Panc1 (cell line): Measurements from ENCODE around the gene ADAM11. TPM values are rescaled to one million over a fixed set of nuclear protein-coding genes. Genes with fewer than 3 reads are reported as not detected.

ENCODE experiments used
- ATAC-seq: fragments of 200-7000 bp; cut with Tn5 transposase; 2 replicates; pipeline ENCODE4 v1.9.1; 2020; ENCODE audit warnings: mild to moderate bottlenecking, moderate library complexity
- BruUV-seq: library from RNA; stranded (reverse); fragments of 400-500 nt; replicated peaks from 2 replicates; lab custom pipeline; 2021; lab: Mats Ljungman, UMichigan
- CTCF ChIA-PET: fragments of 300-600 bp; sonication (Branson Sonifier 250); formaldehyde crosslinking; loops from one replicate; lab custom pipeline; 2022; ENCODE audit warnings: antibody characterized with exemption; lab: Charles Lee
- POLR2A ChIA-PET: fragments of 300-600 bp; sonication (Branson Sonifier 250); formaldehyde crosslinking; loops from one replicate; lab custom pipeline; 2022; ENCODE audit warnings: antibody characterized with exemption; lab: Charles Lee
- DNase-seq: peaks from one replicate; pipeline ENCODE4 v3.0.0-alpha.2; 2010; ENCODE audit warnings: low read depth, low spot score
- H3K27ac ChIP-seq: 2 replicates; pipeline ENCODE4 v1.5.1; 2011; ENCODE audit warnings: mild to moderate bottlenecking, low read length, inconsistent platforms
- H3K27me3 ChIP-seq: fragments of 200-500 bp; sonication (Bioruptor generic); 2 replicates; pipeline ENCODE4 v1.6.0; 2014; ENCODE audit warnings: low read length, inconsistent platforms; ENCODE audit not compliant: control insufficient read depth, insufficient read depth
- H3K36me3 ChIP-seq: fragments of 200-500 bp; sonication (Bioruptor generic); 2 replicates; pipeline ENCODE4 v1.5.1; 2014; ENCODE audit warnings: inconsistent platforms, mild to moderate bottlenecking, low read length, moderate library complexity; ENCODE audit not compliant: control insufficient read depth, insufficient read depth
- H3K4me1 ChIP-seq: 2 replicates; pipeline ENCODE4 v1.5.1; 2011; ENCODE audit warnings: inconsistent platforms, mild to moderate bottlenecking, low read length, moderate library complexity; ENCODE audit not compliant: control insufficient read depth, insufficient read depth
- H3K4me3 ChIP-seq, 2 experiments: 2 replicates each; pipeline ENCODE4 v1.5.1; 2011 to 2012; ENCODE audit warnings: low read depth in 2 of 2, low read length in 2 of 2, mild to moderate bottlenecking in 2 of 2, inconsistent platforms in 1 of 2, moderate library complexity in 1 of 2
- H3K9me3 ChIP-seq: fragments of 200-500 bp; sonication (Bioruptor generic); 2 replicates; pipeline ENCODE4 v1.5.1; 2014; ENCODE audit warnings: low read depth, mild to moderate bottlenecking, inconsistent platforms, low read length, moderate library complexity; ENCODE audit not compliant: control insufficient read depth, insufficient read depth
- POLR2AphosphoS5 ChIP-seq: IDR thresholded peaks from 2 replicates; pipeline ENCODE4 v1.6.1; 2012; ENCODE audit warnings: mild to moderate bottlenecking, low read depth, low read length, moderate library complexity
- SIN3A ChIP-seq: IDR thresholded peaks from 2 replicates; pipeline ENCODE4 v1.6.1; 2012; ENCODE audit warnings: low read depth, mild to moderate bottlenecking, low read length, moderate library complexity, borderline replicate concordance; ENCODE audit not compliant: insufficient read depth
- TCF7L2 ChIP-seq: IDR thresholded peaks from 2 replicates; pipeline ENCODE4 v1.6.1; 2011; ENCODE audit warnings: mild to moderate bottlenecking, low read depth, low read length, inconsistent platforms
- in situ Hi-C: cut with HindIII; loops from 2 replicates; pipeline ENCODE4 v1.10.0; 2016; ENCODE audit warnings: low sequenced_read_pairs, low pct_unique_long_range_greater_than_20kb
- intact Hi-C: fragments of 100-400 bp; cut with micrococcal nuclease; formaldehyde crosslinking; loops from one replicate; pipeline ENCODE4 v1.10.0; 2022; ENCODE audit not compliant: unreplicated experiment
- total RNA-seq: library from RNA; stranded (reverse); gene quantifications from one replicate; pipeline ENCODE4 v1.2.1, GENCODE V29; 2021; ENCODE audit not compliant: unreplicated experiment
- TF ChIP-seq, protein P1 (sequence below), 2 experiments: IDR thresholded peaks; 2 replicates each; pipeline ENCODE4 v1.6.1; 2011 to 2012; ENCODE audit warnings: low read depth in 2 of 2, control low read depth in 1 of 2, low read length in 1 of 2, mild to moderate bottlenecking in 1 of 2, moderate library complexity in 1 of 2; ENCODE audit not compliant: insufficient read depth in 1 of 2
- TF ChIP-seq, protein P2 (sequence below): fragments of 450-650 bp; IDR thresholded peaks from 2 replicates; pipeline ENCODE4 v1.5.1; 2017; ENCODE audit warnings: mild to moderate bottlenecking

ADAM11 gene
- total RNA-seq, 1 experiment from 2014 or later = 3.5 TPM

DNA sequence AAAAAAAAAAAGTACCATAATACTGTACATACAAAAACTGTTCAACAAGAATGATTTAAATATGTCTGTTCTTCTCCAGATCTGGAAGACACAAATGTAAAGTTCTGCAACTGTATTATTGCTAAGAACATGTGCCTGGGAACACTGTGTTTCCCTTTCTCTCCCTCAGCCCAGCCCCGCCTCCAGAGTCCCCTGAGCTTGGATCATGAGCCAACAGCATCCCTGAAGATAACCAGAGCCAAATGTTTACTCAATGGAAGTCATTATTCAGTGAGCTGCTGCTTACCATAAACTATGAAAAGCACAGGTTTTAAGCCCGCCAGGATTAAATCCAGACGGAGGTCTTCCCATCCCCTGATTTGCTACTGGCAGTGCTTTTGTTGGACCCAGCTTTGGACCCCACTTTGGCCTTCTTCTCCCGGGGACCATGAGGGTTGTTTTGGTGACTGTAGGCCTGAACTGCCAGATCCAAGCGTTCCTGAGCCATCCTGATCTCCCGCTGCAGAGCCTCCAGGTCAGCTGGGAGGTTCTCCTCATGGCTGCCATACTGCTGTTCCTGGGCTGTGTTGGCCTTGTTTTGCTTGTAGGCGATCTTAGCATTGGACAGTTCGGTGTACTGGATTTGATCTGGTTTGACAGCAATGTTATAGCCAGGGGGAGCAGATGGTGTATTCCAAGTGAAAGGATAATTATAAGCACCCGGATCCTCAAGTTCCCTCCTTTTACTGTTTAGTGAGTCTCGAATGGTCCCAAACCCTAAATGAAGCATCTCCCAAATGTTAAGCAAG is 45.7 kb downstream of the ADAM11 start:
- no peaks in the 10 kb centered on the region for H3K9me3 ChIP-seq
- peaks cover 19% of the 10 kb centered on the region for H3K36me3 ChIP-seq
- intact Hi-C loops (no loop called here), in situ Hi-C loops (no loop called here)
- no peak overlapping the region for H3K4me3 ChIP-seq
- POLR2A ChIA-PET = no interaction called here
- no peaks in the 10 kb centered on the region for H3K27me3 ChIP-seq
- DNase-seq = no peak
- peaks cover 6% of the 10 kb centered on the region for H3K4me1 ChIP-seq
- TSS peak; percentile 44 for BruUV-seq
- TF ChIP-seq SIN3A (no peak), POLR2AphosphoS5 (no peak), TCF7L2 (no peak)
- TF ChIP-seq, protein P1, sequence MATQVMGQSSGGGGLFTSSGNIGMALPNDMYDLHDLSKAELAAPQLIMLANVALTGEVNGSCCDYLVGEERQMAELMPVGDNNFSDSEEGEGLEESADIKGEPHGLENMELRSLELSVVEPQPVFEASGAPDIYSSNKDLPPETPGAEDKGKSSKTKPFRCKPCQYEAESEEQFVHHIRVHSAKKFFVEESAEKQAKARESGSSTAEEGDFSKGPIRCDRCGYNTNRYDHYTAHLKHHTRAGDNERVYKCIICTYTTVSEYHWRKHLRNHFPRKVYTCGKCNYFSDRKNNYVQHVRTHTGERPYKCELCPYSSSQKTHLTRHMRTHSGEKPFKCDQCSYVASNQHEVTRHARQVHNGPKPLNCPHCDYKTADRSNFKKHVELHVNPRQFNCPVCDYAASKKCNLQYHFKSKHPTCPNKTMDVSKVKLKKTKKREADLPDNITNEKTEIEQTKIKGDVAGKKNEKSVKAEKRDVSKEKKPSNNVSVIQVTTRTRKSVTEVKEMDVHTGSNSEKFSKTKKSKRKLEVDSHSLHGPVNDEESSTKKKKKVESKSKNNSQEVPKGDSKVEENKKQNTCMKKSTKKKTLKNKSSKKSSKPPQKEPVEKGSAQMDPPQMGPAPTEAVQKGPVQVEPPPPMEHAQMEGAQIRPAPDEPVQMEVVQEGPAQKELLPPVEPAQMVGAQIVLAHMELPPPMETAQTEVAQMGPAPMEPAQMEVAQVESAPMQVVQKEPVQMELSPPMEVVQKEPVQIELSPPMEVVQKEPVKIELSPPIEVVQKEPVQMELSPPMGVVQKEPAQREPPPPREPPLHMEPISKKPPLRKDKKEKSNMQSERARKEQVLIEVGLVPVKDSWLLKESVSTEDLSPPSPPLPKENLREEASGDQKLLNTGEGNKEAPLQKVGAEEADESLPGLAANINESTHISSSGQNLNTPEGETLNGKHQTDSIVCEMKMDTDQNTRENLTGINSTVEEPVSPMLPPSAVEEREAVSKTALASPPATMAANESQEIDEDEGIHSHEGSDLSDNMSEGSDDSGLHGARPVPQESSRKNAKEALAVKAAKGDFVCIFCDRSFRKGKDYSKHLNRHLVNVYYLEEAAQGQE (IDR thresholded peaks at IDR 0.05; ENCODE audit: insufficient read depth in 1 of 2, low read depth in 2 of 2, low read length in 1 of 2) = no peak
- TF ChIP-seq, protein P2, sequence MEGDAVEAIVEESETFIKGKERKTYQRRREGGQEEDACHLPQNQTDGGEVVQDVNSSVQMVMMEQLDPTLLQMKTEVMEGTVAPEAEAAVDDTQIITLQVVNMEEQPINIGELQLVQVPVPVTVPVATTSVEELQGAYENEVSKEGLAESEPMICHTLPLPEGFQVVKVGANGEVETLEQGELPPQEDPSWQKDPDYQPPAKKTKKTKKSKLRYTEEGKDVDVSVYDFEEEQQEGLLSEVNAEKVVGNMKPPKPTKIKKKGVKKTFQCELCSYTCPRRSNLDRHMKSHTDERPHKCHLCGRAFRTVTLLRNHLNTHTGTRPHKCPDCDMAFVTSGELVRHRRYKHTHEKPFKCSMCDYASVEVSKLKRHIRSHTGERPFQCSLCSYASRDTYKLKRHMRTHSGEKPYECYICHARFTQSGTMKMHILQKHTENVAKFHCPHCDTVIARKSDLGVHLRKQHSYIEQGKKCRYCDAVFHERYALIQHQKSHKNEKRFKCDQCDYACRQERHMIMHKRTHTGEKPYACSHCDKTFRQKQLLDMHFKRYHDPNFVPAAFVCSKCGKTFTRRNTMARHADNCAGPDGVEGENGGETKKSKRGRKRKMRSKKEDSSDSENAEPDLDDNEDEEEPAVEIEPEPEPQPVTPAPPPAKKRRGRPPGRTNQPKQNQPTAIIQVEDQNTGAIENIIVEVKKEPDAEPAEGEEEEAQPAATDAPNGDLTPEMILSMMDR = no peak
- H3K27ac ChIP-seq = no peak overlapping the region
- ATAC-seq = no peak
- CTCF ChIA-PET = no interaction called here

DNA sequence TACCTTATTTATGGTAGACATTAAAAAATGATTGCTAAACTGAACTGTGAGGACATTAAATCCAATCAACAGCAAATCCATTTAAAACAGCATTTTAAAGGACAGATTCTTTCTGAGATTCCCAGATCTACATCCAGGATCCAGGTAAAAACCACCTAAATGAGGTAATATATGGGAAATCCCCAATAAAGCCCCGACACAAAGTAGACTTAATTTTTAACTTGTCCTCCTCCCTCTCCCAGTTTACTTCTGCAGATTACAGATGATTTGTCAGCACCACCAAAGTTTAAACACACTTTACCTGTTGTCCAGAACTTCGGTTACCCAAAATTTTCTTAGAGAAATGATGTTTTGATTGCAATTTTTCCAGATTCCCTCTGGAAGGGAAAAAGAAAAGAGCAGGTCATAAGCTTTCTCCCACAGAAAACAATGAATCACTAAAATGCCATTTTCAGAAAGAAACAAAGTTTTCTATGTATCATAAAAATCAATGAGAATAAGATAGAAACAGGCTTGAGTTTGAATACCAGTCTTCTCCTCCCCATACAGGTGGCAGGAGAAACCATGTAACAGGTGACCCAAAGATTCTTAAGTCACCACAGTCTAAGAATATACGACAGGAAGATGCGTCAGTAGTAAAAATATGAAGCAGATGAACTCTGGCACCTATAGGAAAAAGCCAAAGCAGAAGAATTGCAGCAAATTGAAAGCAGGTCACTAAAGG is 48.5 kb downstream of the ADAM11 start:
- POLR2A ChIA-PET = no interaction called here
- intact Hi-C loops = no loop called here
- CTCF ChIA-PET = no interaction called here
- no peak for TF ChIP-seq SIN3A
- no peak for TF ChIP-seq TCF7L2
- in situ Hi-C loops = no loop called here
- Histone ChIP-seq H3K27ac (peak overlapping the region; percentile 57; the same call in 1 of the 2 replicates), H3K36me3 (peaks cover 14% of the 10 kb centered on the region), H3K27me3 (no peaks in the 10 kb centered on the region), H3K4me3 (no peak overlapping the region), H3K9me3 (no peaks in the 10 kb centered on the region), H3K4me1 (peaks cover 6% of the 10 kb centered on the region)
- ATAC-seq (no peak), DNase-seq (no peak)
- no TSS peak for BruUV-seq
